ENCODE results near the gene PTGFRN.

The PTGFRN gene

DNA sequence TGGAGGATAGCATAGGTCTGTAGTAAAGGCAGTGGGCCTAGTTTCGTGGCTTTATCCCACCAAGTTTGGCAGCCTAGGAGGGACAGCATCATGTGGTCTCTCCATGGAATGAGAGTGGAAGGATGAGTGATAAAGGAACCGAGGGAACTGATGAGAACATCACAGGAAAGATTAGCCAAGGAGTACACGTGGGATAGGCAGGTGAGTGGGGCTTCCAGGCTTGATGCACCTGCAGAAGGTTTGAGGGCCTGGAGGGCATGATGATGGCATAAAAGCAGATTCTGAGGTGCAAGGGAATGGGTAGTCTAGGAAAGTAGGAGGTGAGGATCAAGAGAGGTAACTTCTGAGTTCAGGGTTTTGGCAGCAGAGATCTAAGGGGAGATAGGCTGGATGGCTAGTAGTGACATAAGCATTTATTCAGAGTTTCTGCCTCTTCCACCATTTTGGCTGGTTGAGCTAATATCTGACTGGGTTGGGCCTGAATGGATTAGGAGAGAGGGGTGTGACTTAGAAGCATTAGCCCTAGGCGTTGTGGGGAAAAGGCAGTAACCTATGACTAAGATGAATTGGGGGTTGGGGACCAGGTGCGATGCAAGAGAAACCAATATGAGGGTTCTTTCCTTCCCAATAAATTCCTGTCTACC lies 9.1 kb downstream of the PTGFRN start:
- H3K4me3 ChIP-seq (ENCODE audit: insufficient read length, low read depth) = no peak overlapping the region
- H3K36me3 ChIP-seq (ENCODE audit: insufficient read depth, insufficient read length, low read length) = peaks cover 8% of the 10 kb centered on the region
- H3K4me1 ChIP-seq (ENCODE audit: insufficient read depth, insufficient read length) = no peaks in the 10 kb centered on the region
- H3K9ac ChIP-seq (ENCODE audit: insufficient read length, low read depth) = no peak overlapping the region
- no peak for DNase-seq (ENCODE audit: low read depth, low spot score)
- no peaks in the 10 kb centered on the region for H3K9me3 ChIP-seq (ENCODE audit: insufficient read depth, low read length)
- H3K27me3 ChIP-seq (ENCODE audit: insufficient read depth, insufficient read length) = no peaks in the 10 kb centered on the region
- TF ChIP-seq ZNF274 (IDR thresholded peaks at IDR 0.05; ENCODE audit: low read depth, low read length) (no peak), SUZ12 (IDR thresholded peaks at IDR 0.05; ENCODE audit: extremely low read depth, insufficient read depth, insufficient read length) (no peak), YY1 (IDR thresholded peaks at IDR 0.05; ENCODE audit: insufficient read depth, insufficient read length) (no peak)

DNA sequence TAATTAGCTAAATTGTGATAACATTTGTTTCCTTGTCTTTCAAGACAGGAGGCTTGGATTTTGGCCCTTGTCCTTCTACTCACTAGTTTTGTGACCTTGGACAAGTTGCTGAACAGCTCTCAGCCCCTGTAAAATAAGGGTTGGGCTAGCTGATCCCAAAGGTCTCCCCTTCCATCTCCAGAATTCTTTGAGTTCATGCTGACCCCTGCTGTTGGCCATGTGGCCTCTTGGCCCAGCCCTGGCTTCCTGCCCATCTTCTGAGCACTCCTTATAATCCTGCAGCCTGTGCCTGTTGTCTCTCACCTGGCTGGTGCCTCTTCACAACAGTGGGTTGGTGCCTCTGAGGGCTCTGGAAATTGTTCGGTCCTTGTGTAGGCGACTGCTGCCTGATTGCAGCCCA lies 10.1 kb downstream of the PTGFRN start:
- H3K9me3 ChIP-seq (ENCODE audit: insufficient read depth, low read length) = no peaks in the 10 kb centered on the region
- no peak for DNase-seq (ENCODE audit: low read depth, low spot score)
- no peaks in the 10 kb centered on the region for H3K4me1 ChIP-seq (ENCODE audit: insufficient read depth, insufficient read length)
- H3K36me3 ChIP-seq (ENCODE audit: insufficient read depth, insufficient read length, low read length) = peaks cover 9% of the 10 kb centered on the region
- H3K4me3 ChIP-seq (ENCODE audit: insufficient read length, low read depth) = no peak overlapping the region
- no peaks in the 10 kb centered on the region for H3K27me3 ChIP-seq (ENCODE audit: insufficient read depth, insufficient read length)
- TF ChIP-seq SUZ12 (IDR thresholded peaks at IDR 0.05; ENCODE audit: extremely low read depth, insufficient read depth, insufficient read length) = no peak
- TF ChIP-seq YY1 (IDR thresholded peaks at IDR 0.05; ENCODE audit: insufficient read depth, insufficient read length) = no peak
- no peak for TF ChIP-seq ZNF274 (IDR thresholded peaks at IDR 0.05; ENCODE audit: low read depth, low read length)
- no peak overlapping the region for H3K9ac ChIP-seq (ENCODE audit: insufficient read length, low read depth)

DNA sequence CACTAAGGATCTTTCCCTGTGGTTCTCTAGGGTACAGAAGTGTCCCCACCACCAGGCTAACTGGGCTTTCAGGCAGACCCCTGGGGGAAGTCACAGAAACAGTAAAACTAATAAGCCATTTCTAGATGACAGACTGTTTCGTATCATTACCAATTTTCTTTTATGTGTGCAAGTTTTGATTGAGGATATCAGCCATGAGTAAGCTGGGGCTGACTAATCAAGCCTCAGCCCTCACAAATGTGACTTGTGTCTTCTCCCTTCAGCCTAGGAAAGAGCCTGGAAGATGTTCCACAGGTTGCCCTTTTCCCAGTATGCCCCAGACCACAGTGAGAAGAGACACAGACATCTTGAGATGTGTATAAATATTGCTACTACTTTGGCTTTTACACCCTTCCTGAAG lies 10.5 kb downstream of the PTGFRN start:
- DNase-seq (ENCODE audit: low read depth, low spot score) = no peak
- Histone ChIP-seq H3K36me3 (ENCODE audit: insufficient read depth, insufficient read length, low read length) (peaks cover 9% of the 10 kb centered on the region), H3K4me1 (ENCODE audit: insufficient read depth, insufficient read length) (no peaks in the 10 kb centered on the region), H3K4me3 (ENCODE audit: insufficient read length, low read depth) (no peak overlapping the region), H3K9me3 (ENCODE audit: insufficient read depth, low read length) (no peaks in the 10 kb centered on the region), H3K27me3 (ENCODE audit: insufficient read depth, insufficient read length) (no peaks in the 10 kb centered on the region), H3K9ac (ENCODE audit: insufficient read length, low read depth) (no peak overlapping the region)
- no peak for TF ChIP-seq SUZ12 (IDR thresholded peaks at IDR 0.05; ENCODE audit: extremely low read depth, insufficient read depth, insufficient read length)
- TF ChIP-seq YY1 (IDR thresholded peaks at IDR 0.05; ENCODE audit: insufficient read depth, insufficient read length) = no peak
- TF ChIP-seq ZNF274 (IDR thresholded peaks at IDR 0.05; ENCODE audit: low read depth, low read length) = no peak

DNA sequence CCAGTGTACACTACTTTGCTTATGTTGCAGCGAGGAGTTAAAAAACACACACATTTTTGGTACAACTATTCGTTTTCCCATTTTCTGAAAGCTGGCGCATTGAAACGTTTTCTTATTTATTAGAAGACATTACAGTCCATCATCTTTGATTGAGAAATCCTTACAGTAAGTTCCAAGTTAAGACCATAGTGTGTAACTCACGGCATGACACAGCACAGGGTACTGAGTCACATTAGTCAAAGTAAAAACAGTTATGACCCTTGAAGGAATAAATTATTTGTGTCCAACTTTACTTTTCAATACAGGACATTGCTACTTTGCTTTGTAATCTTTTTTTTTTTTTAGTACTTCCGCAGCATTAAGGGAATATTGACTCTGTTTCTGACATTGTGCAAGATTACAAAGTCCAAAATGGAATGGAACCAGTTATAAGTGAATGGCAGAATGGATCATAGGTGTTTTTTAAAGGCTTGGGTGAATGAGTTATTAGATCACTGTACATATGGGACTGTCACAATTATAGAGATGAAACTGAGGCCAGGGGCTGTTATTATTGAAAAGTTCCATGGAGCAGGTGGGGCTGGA lies 11.7 kb downstream of the PTGFRN start:
- no peak overlapping the region for H3K4me3 ChIP-seq (ENCODE audit: insufficient read length, low read depth)
- H3K36me3 ChIP-seq (ENCODE audit: insufficient read depth, insufficient read length, low read length) = peaks cover 9% of the 10 kb centered on the region
- H3K4me1 ChIP-seq (ENCODE audit: insufficient read depth, insufficient read length) = no peaks in the 10 kb centered on the region
- H3K9ac ChIP-seq (ENCODE audit: insufficient read length, low read depth) = no peak overlapping the region
- TF ChIP-seq SUZ12 (IDR thresholded peaks at IDR 0.05; ENCODE audit: extremely low read depth, insufficient read depth, insufficient read length) = no peak
- TF ChIP-seq YY1 (IDR thresholded peaks at IDR 0.05; ENCODE audit: insufficient read depth, insufficient read length) = no peak
- no peak for TF ChIP-seq ZNF274 (IDR thresholded peaks at IDR 0.05; ENCODE audit: low read depth, low read length)
- DNase-seq (ENCODE audit: low read depth, low spot score) = no peak
- H3K9me3 ChIP-seq (ENCODE audit: insufficient read depth, low read length) = no peaks in the 10 kb centered on the region
- H3K27me3 ChIP-seq (ENCODE audit: insufficient read depth, insufficient read length) = no peaks in the 10 kb centered on the region

DNA sequence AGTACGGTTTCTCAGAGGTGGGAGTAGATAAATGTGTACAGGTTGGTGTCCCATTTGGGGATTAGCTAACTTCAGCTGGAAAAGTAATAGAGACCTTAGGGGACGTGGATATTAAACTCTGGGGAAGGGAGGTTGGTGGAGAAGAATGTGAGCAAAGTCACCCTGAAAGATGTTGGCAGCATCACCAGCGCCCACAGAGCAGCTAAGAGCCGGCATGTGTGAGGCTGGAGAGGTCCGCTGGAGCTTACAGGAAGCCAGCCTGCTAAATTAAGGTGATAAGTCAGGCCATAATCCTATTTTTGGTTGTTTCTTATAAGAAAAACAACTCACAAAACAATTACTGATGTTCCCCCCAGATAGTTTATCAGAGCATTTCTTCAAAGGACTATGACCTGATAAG lies 12.2 kb downstream of the PTGFRN start:
- Histone ChIP-seq H3K4me1 (ENCODE audit: insufficient read depth, insufficient read length) (no peaks in the 10 kb centered on the region), H3K27me3 (ENCODE audit: insufficient read depth, insufficient read length) (no peaks in the 10 kb centered on the region), H3K4me3 (ENCODE audit: insufficient read length, low read depth) (no peak overlapping the region), H3K9me3 (ENCODE audit: insufficient read depth, low read length) (no peaks in the 10 kb centered on the region), H3K9ac (ENCODE audit: insufficient read length, low read depth) (no peak overlapping the region), H3K36me3 (ENCODE audit: insufficient read depth, insufficient read length, low read length) (peaks cover 9% of the 10 kb centered on the region)
- no peak for DNase-seq (ENCODE audit: low read depth, low spot score)
- no peak for TF ChIP-seq SUZ12 (IDR thresholded peaks at IDR 0.05; ENCODE audit: extremely low read depth, insufficient read depth, insufficient read length)

DNA sequence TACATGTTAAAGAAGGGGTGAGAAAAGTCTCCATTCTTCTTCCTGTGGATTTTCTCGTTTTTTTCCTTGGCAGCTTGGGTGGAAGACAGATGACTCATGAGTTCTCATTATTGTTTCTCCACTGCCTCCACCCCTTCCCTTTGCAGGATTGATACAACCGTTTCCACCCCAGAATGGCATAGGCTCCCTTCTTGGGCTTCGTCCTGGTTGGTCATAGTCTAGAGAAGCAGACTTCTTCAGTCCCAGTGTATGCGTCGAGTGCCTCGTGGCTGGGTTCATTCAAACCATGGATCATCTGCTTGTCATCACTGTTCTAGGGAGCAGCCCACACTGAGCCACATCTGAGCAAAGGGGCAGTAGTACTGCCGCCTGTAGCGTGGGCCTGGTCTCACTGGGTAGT lies 13.7 kb downstream of the PTGFRN start:
- no peaks in the 10 kb centered on the region for H3K9me3 ChIP-seq (ENCODE audit: insufficient read depth, low read length)
- no peaks in the 10 kb centered on the region for H3K4me1 ChIP-seq (ENCODE audit: insufficient read depth, insufficient read length)
- no peak for DNase-seq (ENCODE audit: low read depth, low spot score)
- TF ChIP-seq YY1 (IDR thresholded peaks at IDR 0.05; ENCODE audit: insufficient read depth, insufficient read length) (no peak), ZNF274 (IDR thresholded peaks at IDR 0.05; ENCODE audit: low read depth, low read length) (no peak), SUZ12 (IDR thresholded peaks at IDR 0.05; ENCODE audit: extremely low read depth, insufficient read depth, insufficient read length) (no peak)
- H3K4me3 ChIP-seq (ENCODE audit: insufficient read length, low read depth) = no peak overlapping the region
- peaks cover 19% of the 10 kb centered on the region for H3K36me3 ChIP-seq (ENCODE audit: insufficient read depth, insufficient read length, low read length)
- H3K27me3 ChIP-seq (ENCODE audit: insufficient read depth, insufficient read length) = no peaks in the 10 kb centered on the region
- no peak overlapping the region for H3K9ac ChIP-seq (ENCODE audit: insufficient read length, low read depth)

DNA sequence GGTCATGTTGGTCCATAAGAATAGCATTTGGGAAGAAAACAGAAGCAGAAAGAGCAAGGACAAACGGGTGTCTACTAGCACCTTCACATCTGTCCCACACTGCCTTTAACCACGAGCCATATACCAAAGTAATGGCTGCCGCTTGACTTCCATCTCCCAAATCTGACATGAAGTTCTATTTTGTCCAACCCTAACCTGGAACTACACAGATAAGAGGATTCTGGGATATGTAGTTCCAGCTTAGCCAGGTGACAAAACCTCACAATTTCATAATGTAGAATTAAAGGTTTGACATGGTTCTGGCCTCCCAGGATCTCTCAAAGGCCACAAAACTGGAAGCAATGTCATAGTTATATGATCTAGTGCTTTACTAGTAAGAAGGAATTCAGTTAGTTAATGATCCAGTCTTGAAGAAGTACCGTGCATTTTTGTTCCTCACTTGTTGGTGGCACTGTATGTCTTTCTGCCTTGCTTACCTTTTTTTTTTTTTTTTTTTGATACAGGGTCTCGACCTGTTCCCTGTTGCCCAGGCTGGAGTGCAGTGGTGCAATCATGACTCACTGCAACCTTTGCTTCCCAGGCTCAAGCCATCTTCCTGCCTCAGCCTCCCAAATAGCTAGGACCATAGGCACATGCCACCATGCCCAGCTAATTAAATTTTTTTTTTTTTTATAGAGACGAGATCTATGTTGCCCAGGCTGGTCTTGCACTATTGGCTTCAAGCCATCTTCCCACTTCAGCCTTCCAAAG lies 17.5 kb downstream of the PTGFRN start:
- no peak for DNase-seq (ENCODE audit: low read depth, low spot score)
- Histone ChIP-seq H3K4me1 (ENCODE audit: insufficient read depth, insufficient read length) (peaks cover 4% of the 10 kb centered on the region), H3K36me3 (ENCODE audit: insufficient read depth, insufficient read length, low read length) (peaks cover 32% of the 10 kb centered on the region), H3K4me3 (ENCODE audit: insufficient read length, low read depth) (no peak overlapping the region), H3K9me3 (ENCODE audit: insufficient read depth, low read length) (no peaks in the 10 kb centered on the region), H3K9ac (ENCODE audit: insufficient read length, low read depth) (no peak overlapping the region), H3K27me3 (ENCODE audit: insufficient read depth, insufficient read length) (no peaks in the 10 kb centered on the region)
- TF ChIP-seq YY1 (IDR thresholded peaks at IDR 0.05; ENCODE audit: insufficient read depth, insufficient read length) (no peak), SUZ12 (IDR thresholded peaks at IDR 0.05; ENCODE audit: extremely low read depth, insufficient read depth, insufficient read length) (no peak), ZNF274 (IDR thresholded peaks at IDR 0.05; ENCODE audit: low read depth, low read length) (no peak)
